ENCODE measurements around the gene CASZ1. TPM values are rescaled to one million over a fixed set of nuclear protein-coding genes. Genes with fewer than 3 reads are reported as not detected.

The CASZ1 gene
- total and polyA plus RNA-seq, 2 experiments from 2014 or later = 6.2 to 6.7 TPM

DNA sequence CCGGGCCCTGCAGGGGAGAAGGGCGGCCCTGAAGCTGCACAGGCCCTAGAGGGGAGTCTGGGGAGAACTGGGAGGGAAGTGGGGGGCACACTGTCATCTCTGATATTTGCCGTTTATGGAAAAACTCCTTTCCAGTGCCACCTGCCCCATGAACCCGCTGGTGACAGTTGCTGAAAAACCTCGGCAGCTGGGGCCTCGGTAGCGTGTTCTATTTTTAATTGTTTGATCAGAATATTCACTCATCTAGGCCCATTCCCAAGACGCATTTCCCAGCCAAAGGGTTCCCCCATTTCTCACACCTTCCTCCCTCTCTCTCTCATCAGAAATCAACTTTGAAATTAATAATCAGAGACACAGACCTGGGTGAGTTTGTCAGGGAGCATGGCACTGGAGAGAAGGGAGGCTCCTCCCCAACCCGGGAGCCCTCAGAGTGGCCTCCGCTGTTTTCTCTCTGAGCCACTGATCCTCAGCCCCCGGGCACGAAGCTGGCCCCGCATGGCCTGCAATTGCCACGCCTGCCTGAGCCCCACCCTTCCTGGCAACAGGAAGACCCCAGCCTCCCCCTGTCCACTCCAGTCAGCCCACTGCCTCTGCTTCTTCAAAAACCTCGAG, 111.1 kb downstream of the CASZ1 start:
- H3K4me2 ChIP-seq = no peak overlapping the region

More for the DNA sequence above, 111.1 kb downstream of the CASZ1 start:
- no peak for ATAC-seq
- Histone ChIP-seq H2AFZ (no peak overlapping the region), H3K27me3 (ENCODE audit: insufficient read depth) (no peaks in the 10 kb centered on the region), H3K4me1 (ENCODE audit: insufficient read depth) (peaks cover 28% of the 10 kb centered on the region), H3K9me2 (ENCODE audit: insufficient read depth) (no peaks in the 10 kb centered on the region), H4K20me1 (replicated peaks; ENCODE audit: insufficient read depth) (no peaks in the 10 kb centered on the region), H3K79me2 (replicated peaks; ENCODE audit: insufficient read depth) (no peaks in the 10 kb centered on the region), H3K4me3 (no peak overlapping the region), H3K36me3 (ENCODE audit: insufficient read depth) (no peaks in the 10 kb centered on the region), H3F3A (replicated peaks; ENCODE audit: low read depth) (no peaks in the 10 kb centered on the region), H3K27ac (ENCODE audit: low read depth) (no peak overlapping the region)
- no peak overlapping the region for H3K4me3 Mint-ChIP-seq
- no peak overlapping the region for H3K27ac Mint-ChIP-seq
- H3K36me3 Mint-ChIP-seq (ENCODE audit: low read depth) = no peaks in the 10 kb centered on the region
- H3K27me3 Mint-ChIP-seq (ENCODE audit: insufficient read depth, low read depth, poor library complexity) = peaks cover 14% of the 10 kb centered on the region
- no peak for TF ChIP-seq JUNB (IDR thresholded peaks at IDR 0.05; ENCODE audit: unreplicated experiment)
- TF ChIP-seq, protein P1, sequence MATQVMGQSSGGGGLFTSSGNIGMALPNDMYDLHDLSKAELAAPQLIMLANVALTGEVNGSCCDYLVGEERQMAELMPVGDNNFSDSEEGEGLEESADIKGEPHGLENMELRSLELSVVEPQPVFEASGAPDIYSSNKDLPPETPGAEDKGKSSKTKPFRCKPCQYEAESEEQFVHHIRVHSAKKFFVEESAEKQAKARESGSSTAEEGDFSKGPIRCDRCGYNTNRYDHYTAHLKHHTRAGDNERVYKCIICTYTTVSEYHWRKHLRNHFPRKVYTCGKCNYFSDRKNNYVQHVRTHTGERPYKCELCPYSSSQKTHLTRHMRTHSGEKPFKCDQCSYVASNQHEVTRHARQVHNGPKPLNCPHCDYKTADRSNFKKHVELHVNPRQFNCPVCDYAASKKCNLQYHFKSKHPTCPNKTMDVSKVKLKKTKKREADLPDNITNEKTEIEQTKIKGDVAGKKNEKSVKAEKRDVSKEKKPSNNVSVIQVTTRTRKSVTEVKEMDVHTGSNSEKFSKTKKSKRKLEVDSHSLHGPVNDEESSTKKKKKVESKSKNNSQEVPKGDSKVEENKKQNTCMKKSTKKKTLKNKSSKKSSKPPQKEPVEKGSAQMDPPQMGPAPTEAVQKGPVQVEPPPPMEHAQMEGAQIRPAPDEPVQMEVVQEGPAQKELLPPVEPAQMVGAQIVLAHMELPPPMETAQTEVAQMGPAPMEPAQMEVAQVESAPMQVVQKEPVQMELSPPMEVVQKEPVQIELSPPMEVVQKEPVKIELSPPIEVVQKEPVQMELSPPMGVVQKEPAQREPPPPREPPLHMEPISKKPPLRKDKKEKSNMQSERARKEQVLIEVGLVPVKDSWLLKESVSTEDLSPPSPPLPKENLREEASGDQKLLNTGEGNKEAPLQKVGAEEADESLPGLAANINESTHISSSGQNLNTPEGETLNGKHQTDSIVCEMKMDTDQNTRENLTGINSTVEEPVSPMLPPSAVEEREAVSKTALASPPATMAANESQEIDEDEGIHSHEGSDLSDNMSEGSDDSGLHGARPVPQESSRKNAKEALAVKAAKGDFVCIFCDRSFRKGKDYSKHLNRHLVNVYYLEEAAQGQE (IDR thresholded peaks at IDR 0.05; ENCODE audit: unreplicated experiment) = no peak
- no peak for TF ChIP-seq ZNF331 (CRISPR knock-in tag; IDR thresholded peaks at IDR 0.05; ENCODE audit: low read depth)
- TF ChIP-seq EZH2 (IDR thresholded peaks at IDR 0.05; ENCODE audit: low read depth, unreplicated experiment) = no peak
- TF ChIP-seq, protein P2, sequence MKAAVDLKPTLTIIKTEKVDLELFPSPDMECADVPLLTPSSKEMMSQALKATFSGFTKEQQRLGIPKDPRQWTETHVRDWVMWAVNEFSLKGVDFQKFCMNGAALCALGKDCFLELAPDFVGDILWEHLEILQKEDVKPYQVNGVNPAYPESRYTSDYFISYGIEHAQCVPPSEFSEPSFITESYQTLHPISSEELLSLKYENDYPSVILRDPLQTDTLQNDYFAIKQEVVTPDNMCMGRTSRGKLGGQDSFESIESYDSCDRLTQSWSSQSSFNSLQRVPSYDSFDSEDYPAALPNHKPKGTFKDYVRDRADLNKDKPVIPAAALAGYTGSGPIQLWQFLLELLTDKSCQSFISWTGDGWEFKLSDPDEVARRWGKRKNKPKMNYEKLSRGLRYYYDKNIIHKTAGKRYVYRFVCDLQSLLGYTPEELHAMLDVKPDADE (IDR thresholded peaks at IDR 0.05) = no peak
- TF ChIP-seq, protein P3, sequence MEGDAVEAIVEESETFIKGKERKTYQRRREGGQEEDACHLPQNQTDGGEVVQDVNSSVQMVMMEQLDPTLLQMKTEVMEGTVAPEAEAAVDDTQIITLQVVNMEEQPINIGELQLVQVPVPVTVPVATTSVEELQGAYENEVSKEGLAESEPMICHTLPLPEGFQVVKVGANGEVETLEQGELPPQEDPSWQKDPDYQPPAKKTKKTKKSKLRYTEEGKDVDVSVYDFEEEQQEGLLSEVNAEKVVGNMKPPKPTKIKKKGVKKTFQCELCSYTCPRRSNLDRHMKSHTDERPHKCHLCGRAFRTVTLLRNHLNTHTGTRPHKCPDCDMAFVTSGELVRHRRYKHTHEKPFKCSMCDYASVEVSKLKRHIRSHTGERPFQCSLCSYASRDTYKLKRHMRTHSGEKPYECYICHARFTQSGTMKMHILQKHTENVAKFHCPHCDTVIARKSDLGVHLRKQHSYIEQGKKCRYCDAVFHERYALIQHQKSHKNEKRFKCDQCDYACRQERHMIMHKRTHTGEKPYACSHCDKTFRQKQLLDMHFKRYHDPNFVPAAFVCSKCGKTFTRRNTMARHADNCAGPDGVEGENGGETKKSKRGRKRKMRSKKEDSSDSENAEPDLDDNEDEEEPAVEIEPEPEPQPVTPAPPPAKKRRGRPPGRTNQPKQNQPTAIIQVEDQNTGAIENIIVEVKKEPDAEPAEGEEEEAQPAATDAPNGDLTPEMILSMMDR (conservative IDR thresholded peaks at IDR 0.05; ENCODE audit: low read depth in 2 of 2) = no peak
- no peak for TF ChIP-seq STAT1 (IDR thresholded peaks at IDR 0.05; ENCODE audit: unreplicated experiment)
- TF ChIP-seq CREB1 (CRISPR knock-in tag; IDR thresholded peaks at IDR 0.05; ENCODE audit: low read depth) = no peak
- no peak for TF ChIP-seq NANOG (IDR thresholded peaks at IDR 0.05; ENCODE audit: borderline replicate concordance)
- no peak for TF ChIP-seq EZH2phosphoT487 (IDR thresholded peaks at IDR 0.05; ENCODE audit: unreplicated experiment)
- TF ChIP-seq, protein P4, sequence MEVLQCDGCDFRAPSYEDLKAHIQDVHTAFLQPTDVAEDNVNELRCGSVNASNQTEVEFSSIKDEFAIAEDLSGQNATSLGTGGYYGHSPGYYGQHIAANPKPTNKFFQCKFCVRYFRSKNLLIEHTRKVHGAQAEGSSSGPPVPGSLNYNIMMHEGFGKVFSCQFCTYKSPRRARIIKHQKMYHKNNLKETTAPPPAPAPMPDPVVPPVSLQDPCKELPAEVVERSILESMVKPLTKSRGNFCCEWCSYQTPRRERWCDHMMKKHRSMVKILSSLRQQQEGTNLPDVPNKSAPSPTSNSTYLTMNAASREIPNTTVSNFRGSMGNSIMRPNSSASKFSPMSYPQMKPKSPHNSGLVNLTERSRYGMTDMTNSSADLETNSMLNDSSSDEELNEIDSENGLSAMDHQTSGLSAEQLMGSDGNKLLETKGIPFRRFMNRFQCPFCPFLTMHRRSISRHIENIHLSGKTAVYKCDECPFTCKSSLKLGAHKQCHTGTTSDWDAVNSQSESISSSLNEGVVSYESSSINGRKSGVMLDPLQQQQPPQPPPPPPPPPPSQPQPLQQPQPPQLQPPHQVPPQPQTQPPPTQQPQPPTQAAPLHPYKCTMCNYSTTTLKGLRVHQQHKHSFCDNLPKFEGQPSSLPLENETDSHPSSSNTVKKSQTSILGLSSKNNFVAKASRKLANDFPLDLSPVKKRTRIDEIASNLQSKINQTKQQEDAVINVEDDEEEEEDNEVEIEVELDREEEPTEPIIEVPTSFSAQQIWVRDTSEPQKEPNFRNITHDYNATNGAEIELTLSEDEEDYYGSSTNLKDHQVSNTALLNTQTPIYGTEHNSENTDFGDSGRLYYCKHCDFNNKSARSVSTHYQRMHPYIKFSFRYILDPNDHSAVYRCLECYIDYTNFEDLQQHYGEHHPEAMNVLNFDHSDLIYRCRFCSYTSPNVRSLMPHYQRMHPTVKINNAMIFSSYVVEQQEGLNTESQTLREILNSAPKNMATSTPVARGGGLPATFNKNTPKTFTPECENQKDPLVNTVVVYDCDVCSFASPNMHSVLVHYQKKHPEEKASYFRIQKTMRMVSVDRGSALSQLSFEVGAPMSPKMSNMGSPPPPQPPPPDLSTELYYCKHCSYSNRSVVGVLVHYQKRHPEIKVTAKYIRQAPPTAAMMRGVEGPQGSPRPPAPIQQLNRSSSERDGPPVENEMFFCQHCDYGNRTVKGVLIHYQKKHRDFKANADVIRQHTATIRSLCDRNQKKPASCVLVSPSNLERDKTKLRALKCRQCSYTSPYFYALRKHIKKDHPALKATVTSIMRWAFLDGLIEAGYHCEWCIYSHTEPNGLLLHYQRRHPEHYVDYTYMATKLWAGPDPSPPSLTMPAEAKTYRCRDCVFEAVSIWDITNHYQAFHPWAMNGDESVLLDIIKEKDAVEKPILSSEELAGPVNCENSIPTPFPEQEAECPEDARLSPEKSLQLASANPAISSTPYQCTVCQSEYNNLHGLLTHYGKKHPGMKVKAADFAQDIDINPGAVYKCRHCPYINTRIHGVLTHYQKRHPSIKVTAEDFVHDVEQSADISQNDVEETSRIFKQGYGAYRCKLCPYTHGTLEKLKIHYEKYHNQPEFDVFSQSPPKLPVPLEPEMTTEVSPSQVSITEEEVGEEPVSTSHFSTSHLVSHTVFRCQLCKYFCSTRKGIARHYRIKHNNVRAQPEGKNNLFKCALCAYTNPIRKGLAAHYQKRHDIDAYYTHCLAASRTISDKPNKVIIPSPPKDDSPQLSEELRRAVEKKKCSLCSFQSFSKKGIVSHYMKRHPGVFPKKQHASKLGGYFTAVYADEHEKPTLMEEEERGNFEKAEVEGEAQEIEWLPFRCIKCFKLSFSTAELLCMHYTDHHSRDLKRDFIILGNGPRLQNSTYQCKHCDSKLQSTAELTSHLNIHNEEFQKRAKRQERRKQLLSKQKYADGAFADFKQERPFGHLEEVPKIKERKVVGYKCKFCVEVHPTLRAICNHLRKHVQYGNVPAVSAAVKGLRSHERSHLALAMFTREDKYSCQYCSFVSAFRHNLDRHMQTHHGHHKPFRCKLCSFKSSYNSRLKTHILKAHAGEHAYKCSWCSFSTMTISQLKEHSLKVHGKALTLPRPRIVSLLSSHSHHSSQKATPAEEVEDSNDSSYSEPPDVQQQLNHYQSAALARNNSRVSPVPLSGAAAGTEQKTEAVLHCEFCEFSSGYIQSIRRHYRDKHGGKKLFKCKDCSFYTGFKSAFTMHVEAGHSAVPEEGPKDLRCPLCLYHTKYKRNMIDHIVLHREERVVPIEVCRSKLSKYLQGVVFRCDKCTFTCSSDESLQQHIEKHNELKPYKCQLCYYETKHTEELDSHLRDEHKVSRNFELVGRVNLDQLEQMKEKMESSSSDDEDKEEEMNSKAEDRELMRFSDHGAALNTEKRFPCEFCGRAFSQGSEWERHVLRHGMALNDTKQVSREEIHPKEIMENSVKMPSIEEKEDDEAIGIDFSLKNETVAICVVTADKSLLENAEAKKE (CRISPR knock-in tag; IDR thresholded peaks at IDR 0.05) = no peak
- no peak for TF ChIP-seq ZNF114 (CRISPR knock-in tag; IDR thresholded peaks at IDR 0.05)
- no peak for TF ChIP-seq POLR2AphosphoS5 (IDR thresholded peaks at IDR 0.05; ENCODE audit: low read depth)
- H3K4me1 Mint-ChIP-seq = peaks cover 48% of the 10 kb centered on the region
- H3K9me3 Mint-ChIP-seq = no peaks in the 10 kb centered on the region; the same call in 2 of the 3 replicates
- DNase-seq (ENCODE audit: low spot score) = no peak
